Pericardium fibroblast (primary cell): ENCODE measurements around the gene ISOC1. TPM values are rescaled to one million over a fixed set of nuclear protein-coding genes. Genes with fewer than 3 reads are reported as not detected.

Source experiments
- total RNA-seq: library from RNA; depleted of rRNA; stranded (reverse); fragments of >200 nt; gene quantifications from 2 replicates; pipeline ENCODE4 v1.2.3, GENCODE V29; 2015

Gene ISOC1
- 11.2 and 27.4 TPM in 2 replicates for total RNA-seq

DNA sequence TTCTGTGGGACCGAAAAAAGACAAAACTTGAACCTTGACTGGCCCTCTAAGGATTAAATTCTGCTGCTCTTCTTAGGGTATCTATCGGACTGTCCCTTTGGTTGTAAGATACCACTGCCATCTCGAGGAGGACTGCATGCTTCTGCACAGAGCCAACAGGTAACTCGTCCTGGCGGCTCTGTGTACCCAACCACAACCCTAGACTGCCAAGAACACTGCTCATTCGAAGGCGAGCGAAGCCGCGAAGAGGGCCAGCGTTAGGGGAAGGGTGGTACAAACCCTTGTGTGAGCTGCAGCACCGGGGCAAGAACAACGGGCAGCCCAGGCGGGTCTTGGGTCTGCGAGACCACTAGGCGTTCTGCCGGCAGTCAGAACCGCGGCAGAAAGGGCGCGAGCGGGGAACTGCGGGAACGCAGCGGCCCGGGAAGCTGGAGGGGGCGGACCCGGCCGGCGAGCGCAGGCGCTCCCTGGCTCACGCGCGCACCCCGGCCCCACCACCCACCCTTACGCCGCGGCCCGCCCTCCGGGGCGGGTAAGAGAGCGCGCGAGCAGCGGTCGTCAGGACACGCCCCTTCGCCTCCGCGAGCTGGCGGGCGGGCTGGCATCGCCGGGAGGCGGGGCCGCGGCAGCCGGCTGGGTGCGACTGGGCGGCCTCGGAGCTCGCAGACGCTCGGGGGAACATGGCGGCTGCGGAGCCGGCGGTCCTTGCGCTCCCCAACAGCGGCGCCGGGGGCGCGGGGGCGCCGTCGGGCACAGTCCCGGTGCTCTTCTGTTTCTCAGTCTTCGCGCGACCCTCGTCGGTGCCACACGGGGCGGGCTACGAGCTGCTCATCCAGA, at the start of gene ISOC1:
Gene ISOC1, plus strand, starts transcription at position 663 of the 837 bp plus-strand sequence. Its CDS starts 18 bp downstream, at position 681.

Other genes starting within 250 kb of the ISOC1 start
- gene SLC27A6, start 129.3 kb upstream of the ISOC1 start, total RNA-seq = 0.51 TPM in 1 of 2 replicates, not detected in the other